GM06990 (cell line): ENCODE measurements around the gene SNU13.

Experiments
- DNase-seq: peaks from one replicate; pipeline ENCODE4 v3.0.0-alpha.2; 2011; ENCODE audit not compliant: insufficient read length; ENCODE audit errors: extremely low read depth
- H3K27me3 ChIP-seq: replicated peaks from 2 replicates; pipeline ENCODE4 v1.6.0; 2011; ENCODE audit warnings: low read length; ENCODE audit not compliant: control insufficient read depth, insufficient read depth
- H3K36me3 ChIP-seq: 2 replicates; pipeline ENCODE4 v1.5.1; 2011; ENCODE audit warnings: low read length; ENCODE audit not compliant: control insufficient read depth, insufficient read depth
- H3K4me3 ChIP-seq: replicated peaks from 2 replicates; pipeline ENCODE4 v1.5.1; 2011; ENCODE audit warnings: low read depth, mild to moderate bottlenecking, control low read depth, low read length
- TF ChIP-seq, protein P1 (sequence below): IDR thresholded peaks from 2 replicates; pipeline ENCODE4 v1.5.1; 2011; ENCODE audit warnings: low read length, control low read depth, mild to moderate bottlenecking, inconsistent platforms; ENCODE audit not compliant: insufficient read depth, poor library complexity, severe bottlenecking

Gene SNU13

GRCh38 chr22:41684194-41684593, 4.5 kb downstream of the SNU13 start:
- TF ChIP-seq, protein P1, sequence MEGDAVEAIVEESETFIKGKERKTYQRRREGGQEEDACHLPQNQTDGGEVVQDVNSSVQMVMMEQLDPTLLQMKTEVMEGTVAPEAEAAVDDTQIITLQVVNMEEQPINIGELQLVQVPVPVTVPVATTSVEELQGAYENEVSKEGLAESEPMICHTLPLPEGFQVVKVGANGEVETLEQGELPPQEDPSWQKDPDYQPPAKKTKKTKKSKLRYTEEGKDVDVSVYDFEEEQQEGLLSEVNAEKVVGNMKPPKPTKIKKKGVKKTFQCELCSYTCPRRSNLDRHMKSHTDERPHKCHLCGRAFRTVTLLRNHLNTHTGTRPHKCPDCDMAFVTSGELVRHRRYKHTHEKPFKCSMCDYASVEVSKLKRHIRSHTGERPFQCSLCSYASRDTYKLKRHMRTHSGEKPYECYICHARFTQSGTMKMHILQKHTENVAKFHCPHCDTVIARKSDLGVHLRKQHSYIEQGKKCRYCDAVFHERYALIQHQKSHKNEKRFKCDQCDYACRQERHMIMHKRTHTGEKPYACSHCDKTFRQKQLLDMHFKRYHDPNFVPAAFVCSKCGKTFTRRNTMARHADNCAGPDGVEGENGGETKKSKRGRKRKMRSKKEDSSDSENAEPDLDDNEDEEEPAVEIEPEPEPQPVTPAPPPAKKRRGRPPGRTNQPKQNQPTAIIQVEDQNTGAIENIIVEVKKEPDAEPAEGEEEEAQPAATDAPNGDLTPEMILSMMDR = no peak
- peaks cover 2% of the 10 kb centered on the region for H3K36me3 ChIP-seq
- H3K4me3 ChIP-seq = no peak overlapping the region
- no peaks in the 10 kb centered on the region for H3K27me3 ChIP-seq
- no peak for DNase-seq

DNA sequence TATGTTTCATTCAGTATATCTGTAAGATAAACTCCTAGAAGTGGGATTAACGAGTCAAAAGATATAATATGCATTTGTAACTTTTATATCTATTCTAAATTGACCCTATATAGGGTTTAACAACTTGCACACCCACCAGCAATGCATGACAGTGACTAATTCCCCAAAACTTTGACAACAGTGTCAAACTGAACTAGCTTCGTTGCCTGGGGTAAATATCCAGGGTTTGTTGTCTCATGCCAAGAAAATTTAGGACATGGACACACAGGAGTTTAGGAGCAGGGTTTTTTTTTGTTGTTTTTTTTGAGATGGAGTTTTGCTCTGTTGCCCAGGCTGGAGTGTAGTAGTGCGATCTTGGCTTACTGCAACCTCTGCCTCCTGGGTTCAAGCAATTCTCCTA, 5.1 kb downstream of the SNU13 start:
- no peak for DNase-seq
- peaks cover 4% of the 10 kb centered on the region for H3K36me3 ChIP-seq
- no peaks in the 10 kb centered on the region for H3K27me3 ChIP-seq
- no peak overlapping the region for H3K4me3 ChIP-seq
- TF ChIP-seq, protein P1 = no peak

- peaks cover 9% of the 10 kb centered on the region for H3K36me3 ChIP-seq
- TF ChIP-seq, protein P1 = no peak
- H3K27me3 ChIP-seq = no peaks in the 10 kb centered on the region
- H3K4me3 ChIP-seq = peak overlapping the region; percentile 85
- DNase-seq = no peak
These were observed 5.6 kb downstream of the SNU13 start for GRCh38 chr22:41683052-41683451.

DNA sequence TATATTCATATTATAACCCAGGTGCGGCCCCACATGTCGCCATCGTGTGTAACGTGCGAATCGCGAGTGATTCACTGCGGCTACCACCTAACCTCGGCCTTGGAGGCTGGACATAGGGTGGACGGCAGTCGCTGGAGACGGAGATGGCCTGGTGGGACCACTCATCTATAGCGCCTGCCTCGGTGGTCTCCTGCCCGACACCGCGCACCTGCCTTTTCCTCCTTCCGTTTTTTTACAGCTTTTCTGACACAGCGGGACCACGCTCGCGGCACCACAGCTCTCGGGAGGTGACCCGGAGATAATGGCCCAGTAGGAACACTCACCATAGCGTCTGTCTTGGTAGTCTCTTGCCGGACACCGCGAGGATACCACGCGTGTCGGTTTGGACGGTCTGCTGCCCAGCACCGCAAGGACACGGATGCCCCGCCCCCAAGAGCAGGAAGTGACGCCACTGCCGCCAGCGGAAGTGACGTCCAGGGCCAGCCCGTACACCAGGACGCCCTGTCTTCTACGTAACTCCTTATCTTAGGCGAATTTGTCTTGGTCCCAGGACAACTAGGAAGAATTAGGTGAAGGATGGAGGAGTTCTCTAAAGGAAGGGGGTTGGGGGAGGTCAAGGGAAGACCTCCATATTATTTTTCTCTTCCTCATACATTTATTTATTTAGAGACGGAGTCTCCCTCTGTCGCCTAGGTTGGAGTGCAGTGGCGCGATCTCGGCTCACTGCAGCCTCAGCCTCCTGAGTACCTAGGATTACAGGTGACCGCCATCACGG, 6.4 kb downstream of the SNU13 start:
- peaks cover 11% of the 10 kb centered on the region for H3K36me3 ChIP-seq
- DNase-seq = peak; percentile 89
- TF ChIP-seq, protein P1 = no peak
- no peaks in the 10 kb centered on the region for H3K27me3 ChIP-seq
- peak overlapping the region; percentile 85 for H3K4me3 ChIP-seq

DNA sequence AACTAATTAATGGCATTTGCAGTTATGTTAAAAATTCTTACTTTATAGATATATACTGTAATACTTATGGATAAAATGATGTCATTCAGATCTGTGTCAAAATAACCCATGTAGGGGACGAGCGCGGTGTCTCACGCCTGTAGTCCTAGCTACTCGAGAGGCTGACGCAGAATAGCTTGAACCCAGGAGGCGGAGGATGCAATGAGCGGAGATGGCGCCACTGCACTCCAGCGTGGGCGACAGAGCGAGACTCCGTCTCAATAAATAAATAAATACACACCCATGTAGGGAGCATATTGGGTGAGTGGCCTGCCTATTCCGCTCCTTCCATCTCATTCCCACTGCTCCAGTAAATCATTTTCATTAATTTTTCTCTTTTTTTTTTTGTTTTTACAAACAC, 7.1 kb downstream of the SNU13 start:
- Histone ChIP-seq H3K36me3 (peaks cover 11% of the 10 kb centered on the region), H3K27me3 (no peaks in the 10 kb centered on the region), H3K4me3 (peak overlapping the region; percentile 85)
- TF ChIP-seq, protein P1 = no peak
- DNase-seq = no peak
